ENCODE results near the gene BTBD3. TPM values are rescaled to one million over a fixed set of nuclear protein-coding genes. Genes with fewer than 3 reads are reported as not detected.

BTBD3 gene
- 33.6 TPM for total RNA-seq

GRCh38 chr20:11917663-11918062 is at the start of gene BTBD3:
TSS of gene BTBD3 (plus strand) at chr20:11917893. CDS start at chr20:11918276, 383 bp downstream.
- DNase-seq (ENCODE audit: low spot score), result peak; percentile 66

- DNase-seq (ENCODE audit: low spot score), result no peak
Measured at GRCh38 chr20:11869641-11870040, 48.1 kb upstream of the BTBD3 start.

- no peak for DNase-seq (ENCODE audit: low spot score)
Measured at GRCh38 chr20:11870411-11870810, 47.3 kb upstream of the BTBD3 start.

- no peak for DNase-seq (ENCODE audit: low spot score)
Measured at GRCh38 chr20:11876555-11876954, 41.1 kb upstream of the BTBD3 start.

- no peak for DNase-seq (ENCODE audit: low spot score)
Measured at GRCh38 chr20:11880680-11881079, 37.0 kb upstream of the BTBD3 start.

GRCh38 chr20:11881449-11881848 is 36.2 kb upstream of the BTBD3 start:
- no peak for DNase-seq (ENCODE audit: low spot score)

- no peak for DNase-seq (ENCODE audit: low spot score)
Measured at GRCh38 chr20:11882651-11883050, 35.0 kb upstream of the BTBD3 start.

GRCh38 chr20:11888648-11889047 is 29.0 kb upstream of the BTBD3 start:
- DNase-seq (ENCODE audit: low spot score), result no peak

GRCh38 chr20:11890331-11891076 is 27.2 kb upstream of the BTBD3 start:
- peak; percentile 88 for DNase-seq (ENCODE audit: low spot score)

GRCh38 chr20:11891077-11891775 is 26.5 kb upstream of the BTBD3 start:
- peak; percentile 19 for DNase-seq (ENCODE audit: low spot score)

GRCh38 chr20:11891776-11892545 is 25.7 kb upstream of the BTBD3 start:
- DNase-seq (ENCODE audit: low spot score), result peak; percentile 59

- no peak for DNase-seq (ENCODE audit: low spot score)
Measured at GRCh38 chr20:11894062-11894461, 23.6 kb upstream of the BTBD3 start.

GRCh38 chr20:11895861-11896387 is 21.8 kb upstream of the BTBD3 start:
- no peak for DNase-seq (ENCODE audit: low spot score)

- DNase-seq (ENCODE audit: low spot score), result no peak
Measured at GRCh38 chr20:11901127-11901526, 16.6 kb upstream of the BTBD3 start.

- DNase-seq (ENCODE audit: low spot score), result no peak
Measured at GRCh38 chr20:11902285-11902697, 15.4 kb upstream of the BTBD3 start.

- DNase-seq (ENCODE audit: low spot score), result no peak
Measured at GRCh38 chr20:11905460-11906179, 12.1 kb upstream of the BTBD3 start.

GRCh38 chr20:11906626-11907480 is 10.8 kb upstream of the BTBD3 start:
- DNase-seq (ENCODE audit: low spot score), result no peak

- DNase-seq (ENCODE audit: low spot score), result no peak
Measured at GRCh38 chr20:11907621-11908020, 10.1 kb upstream of the BTBD3 start.

GRCh38 chr20:11912013-11912658 is 5.6 kb upstream of the BTBD3 start:
- no peak for DNase-seq (ENCODE audit: low spot score)
